GM20431 (cell line): Measurements from ENCODE around the gene ZNF816.
"Not testable (repeated sequence)": the region's sequence is repeated elsewhere in the genome, so short reads cannot be mapped to it uniquely, and the experiment has no call there.

ENCODE experiments used
- in situ Hi-C: fragments of 300-500 bp; cut with MseI, MboI; formaldehyde crosslinking; loops from one replicate; pipeline ENCODE4 v1.15.0; 2020; ENCODE audit warnings: low sequenced_read_pairs; ENCODE audit not compliant: unreplicated experiment

The ZNF816 gene

GRCh38 chr19:52963247-52963618 is 552 bp upstream of the ZNF816 start:
- in situ Hi-C loops: no loop called here

- in situ Hi-C loops: no loop called here
Measured at GRCh38 chr19:52961981-52962380, 700 bp downstream of the ZNF816 start.

- in situ Hi-C loops: no loop called here
Measured at GRCh38 chr19:52959613-52960295, 2.9 kb downstream of the ZNF816 start.

- in situ Hi-C loops: no loop called here
Measured at GRCh38 chr19:52957591-52957990, 5.1 kb downstream of the ZNF816 start.

GRCh38 chr19:52956917-52957316 is 5.8 kb downstream of the ZNF816 start:
- in situ Hi-C loops: no loop called here

GRCh38 chr19:52949422-52949821 is 13.3 kb downstream of the ZNF816 start:
- in situ Hi-C loops: no loop called here

GRCh38 chr19:52948025-52948770 is 14.5 kb downstream of the ZNF816 start:
- in situ Hi-C loops: no loop called here

- in situ Hi-C loops: no loop called here
Measured at GRCh38 chr19:52946322-52947310, 16.1 kb downstream of the ZNF816 start.

- in situ Hi-C loops: no loop called here
Measured at GRCh38 chr19:52945652-52946321, 16.9 kb downstream of the ZNF816 start.

- in situ Hi-C loops: not testable (repeated sequence)
Measured at GRCh38 chr19:52944703-52945493, 17.8 kb downstream of the ZNF816 start.

- in situ Hi-C loops: no loop called here
Measured at GRCh38 chr19:52943884-52944643, 18.6 kb downstream of the ZNF816 start.

GRCh38 chr19:52943134-52943883 is 19.4 kb downstream of the ZNF816 start:
- in situ Hi-C loops: no loop called here

GRCh38 chr19:52942386-52943133 is 20.1 kb downstream of the ZNF816 start:
- in situ Hi-C loops: no loop called here

- in situ Hi-C loops: no loop called here
Measured at GRCh38 chr19:52941941-52942385, 20.7 kb downstream of the ZNF816 start.

- in situ Hi-C loops: not testable (repeated sequence)
Measured at GRCh38 chr19:52941523-52941922, 21.2 kb downstream of the ZNF816 start.

- in situ Hi-C loops: not testable (repeated sequence)
Measured at GRCh38 chr19:52940905-52941304, 21.8 kb downstream of the ZNF816 start.

- in situ Hi-C loops: no loop called here
Measured at GRCh38 chr19:52938761-52939160, 23.9 kb downstream of the ZNF816 start.
